BLaER1 treated with 17β-estradiol and CSF1 and Interleukin-3, amounts not matched to agents 10 nM and 100 nM (cell line): ENCODE results near the gene STOX2.

Experiments used
- H3K27ac ChIP-seq, 11 experiments: shearing (Covaris generic); formaldehyde crosslinking; 2 replicates each; pipeline ENCODE4 v1.8.1; 2022
- H3K27me3 ChIP-seq, 11 experiments: shearing (Covaris generic); formaldehyde crosslinking; 2 replicates each; pipeline ENCODE4 v1.8.1; 2022
- H3K36me3 ChIP-seq, 11 experiments: shearing (Covaris generic); formaldehyde crosslinking; 2 replicates each; pipeline ENCODE4 v1.8.1; 2022
- H3K4me1 ChIP-seq, 10 experiments: shearing (Covaris generic); formaldehyde crosslinking; 2 replicates each; pipeline ENCODE4 v1.8.1; 2022
- H3K4me2 ChIP-seq, 11 experiments: shearing (Covaris generic); formaldehyde crosslinking; 2 replicates each; pipeline ENCODE4 v1.8.1; 2022
- H3K4me3 ChIP-seq, 10 experiments: shearing (Covaris generic); formaldehyde crosslinking; 2 replicates each; pipeline ENCODE4 v1.8.1; 2022
- H3K9ac ChIP-seq, 11 experiments: shearing (Covaris generic); formaldehyde crosslinking; 2 replicates each; pipeline ENCODE4 v1.8.1; 2022
- H3K9me3 ChIP-seq, 11 experiments: shearing (Covaris generic); formaldehyde crosslinking; replicated peaks in 1 of 11; 2 replicates each; pipeline ENCODE4 v1.8.1; 2022
- H4K20me1 ChIP-seq, 11 experiments: shearing (Covaris generic); formaldehyde crosslinking; 2 replicates each; pipeline ENCODE4 v1.8.1; 2022
- Cebpa-rat ChIP-seq, 11 experiments: shearing (Covaris generic); IDR thresholded peaks; 2 replicates each; pipeline ENCODE4 v1.8.1; 2022

STOX2 gene

DNA sequence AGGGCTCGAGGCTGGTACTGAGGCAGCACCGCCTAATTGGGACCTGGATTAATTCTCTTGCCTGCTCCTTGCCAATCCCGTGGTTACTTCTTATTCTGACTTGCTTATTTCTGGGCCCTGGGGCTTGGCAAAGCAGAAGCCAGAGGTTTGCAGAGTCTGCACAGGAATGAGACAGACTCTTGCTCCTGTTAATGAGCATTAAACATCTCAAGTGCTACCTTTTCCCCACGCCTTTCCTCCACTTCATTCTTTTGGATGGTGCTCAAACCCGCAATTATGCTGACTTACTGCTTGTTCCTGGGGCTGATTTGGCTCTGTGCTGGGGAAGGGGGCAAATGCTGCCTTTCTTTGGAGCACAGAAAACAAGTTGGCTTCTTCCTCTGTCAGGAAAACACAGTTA, 16.5 kb upstream of the STOX2 start:
- H3K36me3 ChIP-seq = no peaks in the 10 kb centered on the region

DNA sequence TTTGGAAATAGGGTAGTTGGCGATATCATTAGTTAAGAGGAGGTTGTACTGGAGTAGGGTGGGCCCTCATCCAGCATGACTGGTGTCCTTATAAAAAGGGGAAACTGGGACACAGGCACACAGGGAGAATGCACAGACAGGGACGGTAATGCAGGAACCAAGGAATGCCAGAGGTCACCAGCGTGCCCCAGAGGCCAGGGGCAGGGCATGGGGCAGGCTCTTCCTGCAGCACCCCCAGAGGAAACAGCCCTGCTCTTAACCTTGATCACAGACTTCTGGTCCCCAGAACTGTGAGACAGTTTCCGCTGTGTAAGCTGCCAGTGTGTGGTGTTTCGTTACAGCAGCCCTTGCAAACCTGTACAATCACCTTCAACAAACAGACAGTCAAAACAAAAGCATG, 15.9 kb upstream of the STOX2 start:
- Histone ChIP-seq H3K4me1 (no peaks in the 10 kb centered on the region), H3K4me2 (no peak overlapping the region), H3K9me3 (peaks cover 0 to 5% (median 0%) of the 10 kb centered on the region in 11 experiments; a peak in 2 of 22 replicates), H3K36me3 (no peaks in the 10 kb centered on the region), H3K4me3 (no peak overlapping the region), H3K27me3 (no peaks in the 10 kb centered on the region), H4K20me1 (no peaks in the 10 kb centered on the region), H3K27ac (no peak overlapping the region), H3K9ac (no peak overlapping the region)
- TF ChIP-seq Cebpa-rat (IDR thresholded peaks at IDR 0.05) = no peak

More for the DNA sequence above, 16.5 kb upstream of the STOX2 start:
- Histone ChIP-seq H3K4me2 (no peak overlapping the region), H3K9me3 (peaks cover 0 to 5% (median 0%) of the 10 kb centered on the region in 11 experiments; a peak in 2 of 22 replicates), H4K20me1 (no peaks in the 10 kb centered on the region), H3K9ac (no peak overlapping the region), H3K27ac (no peak overlapping the region), H3K4me3 (no peak overlapping the region), H3K27me3 (no peaks in the 10 kb centered on the region), H3K4me1 (0 out of 20 replicates have a peak, but pooled peaks cover 0 to 5% (median 0%) of the 10 kb centered on the region in 10 experiments)
- TF ChIP-seq Cebpa-rat (IDR thresholded peaks at IDR 0.05) = no peak

DNA sequence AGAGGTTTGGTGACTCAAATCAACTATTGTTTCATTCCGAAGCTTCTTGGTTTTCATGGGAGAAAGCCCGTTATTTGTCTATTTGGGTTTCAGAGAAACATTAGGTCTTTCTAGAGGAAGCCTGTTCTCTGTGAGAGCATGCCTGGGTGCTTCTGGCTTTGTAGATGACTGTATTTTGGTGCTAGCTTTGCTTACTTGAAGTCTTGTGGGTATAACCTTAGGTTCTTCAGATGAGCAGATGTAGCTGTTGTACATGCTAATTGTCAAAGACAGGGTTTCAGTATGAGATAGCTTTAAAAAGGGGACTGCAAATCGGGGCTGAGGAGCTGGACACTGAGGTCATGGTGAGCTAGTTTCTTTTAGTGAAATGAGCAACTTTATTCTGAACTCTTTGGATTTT, 7.9 kb upstream of the STOX2 start:
- H3K27me3 ChIP-seq = no peaks in the 10 kb centered on the region
- H4K20me1 ChIP-seq = no peaks in the 10 kb centered on the region
- H3K9ac ChIP-seq = no peak overlapping the region
- H3K4me3 ChIP-seq = no peak overlapping the region
- H3K9me3 ChIP-seq = peaks cover 16 to 29% (median 21%) of the 10 kb centered on the region in 11 experiments
- no peaks in the 10 kb centered on the region for H3K36me3 ChIP-seq
- no peaks in the 10 kb centered on the region for H3K4me1 ChIP-seq
- no peak for TF ChIP-seq Cebpa-rat (IDR thresholded peaks at IDR 0.05)
- no peak overlapping the region for H3K27ac ChIP-seq
- H3K4me2 ChIP-seq = no peak overlapping the region

DNA sequence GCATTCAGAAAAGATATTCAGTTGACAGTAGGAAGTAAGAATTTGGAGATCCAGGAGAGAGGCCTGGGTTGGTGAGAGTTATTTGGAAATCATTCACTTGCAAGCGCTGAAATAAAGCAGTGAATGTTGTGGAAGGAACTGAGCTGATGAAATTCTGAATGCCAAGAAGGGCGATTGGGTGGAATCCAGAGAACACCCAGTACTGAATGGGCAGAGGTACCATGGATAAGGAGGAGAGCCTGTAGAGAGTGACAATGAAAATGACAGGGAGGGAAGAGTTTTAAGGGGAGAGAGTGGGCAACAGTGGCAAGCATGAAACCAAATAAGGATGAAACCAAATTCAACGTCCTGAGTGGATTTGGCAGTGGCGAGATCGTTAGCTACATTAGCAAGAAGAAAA, 6.7 kb upstream of the STOX2 start:
- Histone ChIP-seq H3K36me3 (no peaks in the 10 kb centered on the region), H3K27me3 (no peaks in the 10 kb centered on the region), H3K4me3 (no peak overlapping the region), H3K27ac (no peak overlapping the region), H3K9ac (no peak overlapping the region), H3K9me3 (peaks cover 16 to 36% (median 25%) of the 10 kb centered on the region in 11 experiments), H4K20me1 (no peaks in the 10 kb centered on the region), H3K4me2 (no peak overlapping the region), H3K4me1 (no peaks in the 10 kb centered on the region)
- no peak for TF ChIP-seq Cebpa-rat (IDR thresholded peaks at IDR 0.05)

DNA sequence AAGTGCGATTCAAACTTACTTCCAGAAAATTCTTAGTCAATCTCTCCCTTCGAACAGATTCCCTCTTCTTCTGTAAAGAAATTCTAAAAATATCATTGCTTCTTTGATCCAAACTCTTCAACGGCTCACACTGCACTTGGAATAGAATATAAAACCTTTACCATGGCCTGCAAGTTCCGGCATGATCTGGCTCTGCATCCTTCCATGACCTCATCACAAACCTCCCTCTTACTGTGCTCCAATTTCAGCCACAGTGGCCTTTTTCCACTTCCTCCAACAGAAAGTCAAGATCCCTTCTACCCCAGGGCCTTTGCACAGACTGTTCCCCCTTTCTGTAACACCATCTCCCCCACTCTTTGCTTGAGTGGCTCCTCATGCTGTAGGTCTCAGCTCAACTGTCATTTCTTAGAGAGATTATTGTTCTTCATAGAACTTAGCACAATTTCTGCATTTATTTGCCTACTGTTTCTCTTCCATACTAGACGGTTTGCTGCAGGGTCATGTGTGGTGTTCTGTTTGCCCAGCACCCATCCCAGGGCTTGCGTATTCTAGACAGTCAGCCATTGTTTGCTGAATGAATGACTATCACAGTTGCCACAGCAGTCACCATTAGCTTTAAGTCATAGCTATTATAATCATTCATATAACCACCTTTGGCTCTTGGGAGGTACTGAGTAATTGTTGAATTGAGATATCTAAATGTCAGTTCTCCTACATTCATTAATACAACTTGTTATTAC, 1.9 kb upstream of the STOX2 start:
- H3K9me3 ChIP-seq = peaks cover 40 to 62% (median 53%) of the 10 kb centered on the region in 11 experiments

DNA sequence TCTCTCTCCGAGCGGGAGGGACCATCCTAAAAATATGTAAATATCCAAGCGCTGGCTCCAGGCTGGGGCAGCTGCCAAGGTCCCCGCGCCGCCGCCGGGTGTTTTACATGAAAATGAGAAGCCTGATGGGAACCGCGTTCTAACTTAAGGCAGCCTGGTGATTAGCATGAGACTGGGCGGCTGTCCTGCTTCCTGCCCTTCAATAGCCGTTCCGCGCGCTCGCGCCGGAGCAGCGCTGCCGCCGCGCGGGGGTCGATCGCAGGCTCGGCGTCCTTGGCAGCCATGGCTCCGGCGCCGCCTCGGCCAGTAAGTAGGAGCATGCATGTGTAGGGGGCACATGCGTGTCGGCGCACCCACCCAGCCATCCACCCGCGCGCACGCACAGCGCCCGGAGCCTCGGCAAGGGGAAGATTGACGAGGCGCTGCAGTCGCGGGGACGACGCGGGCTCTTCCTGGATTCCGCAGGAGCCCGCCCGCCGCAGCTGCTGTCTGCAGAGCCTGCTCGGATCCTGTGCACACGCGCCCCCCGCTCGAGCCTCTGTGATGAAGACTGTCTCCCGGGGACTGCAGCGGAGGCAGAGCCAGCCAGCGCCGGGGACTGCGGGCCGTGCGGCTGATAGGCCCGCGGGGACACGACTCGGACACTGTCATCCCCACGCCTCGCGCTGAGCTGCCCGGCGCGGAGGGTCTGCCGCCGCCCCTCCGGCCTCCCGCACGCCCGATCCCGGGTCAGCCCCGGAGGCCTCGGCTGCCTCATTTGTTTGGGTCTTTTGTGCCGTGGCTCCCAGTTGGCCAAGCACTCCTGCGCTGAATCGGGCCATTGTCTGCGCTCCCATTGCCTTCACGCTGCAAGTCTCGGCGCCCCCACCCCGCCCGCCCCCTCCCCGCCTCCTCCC, 734 bp downstream of the STOX2 start:
- H3K4me1 ChIP-seq = no peaks in the 10 kb centered on the region
- H3K9me3 ChIP-seq = peaks cover 23 to 39% (median 32%) of the 10 kb centered on the region in 11 experiments
- H3K36me3 ChIP-seq = no peaks in the 10 kb centered on the region
- no peak overlapping the region for H3K4me2 ChIP-seq
- H3K27ac ChIP-seq = no peak overlapping the region
- H3K9ac ChIP-seq = no peak overlapping the region
- H4K20me1 ChIP-seq = no peaks in the 10 kb centered on the region
- no peaks in the 10 kb centered on the region for H3K27me3 ChIP-seq
- TF ChIP-seq Cebpa-rat (IDR thresholded peaks at IDR 0.05) = no peak
- H3K4me3 ChIP-seq = no peak overlapping the region

More for the DNA sequence above, 1.9 kb upstream of the STOX2 start:
- H3K4me2 ChIP-seq = no peak overlapping the region
- H3K27me3 ChIP-seq = no peaks in the 10 kb centered on the region
- H3K36me3 ChIP-seq = no peaks in the 10 kb centered on the region
- no peak overlapping the region for H3K27ac ChIP-seq
- no peak overlapping the region for H3K9ac ChIP-seq
- no peaks in the 10 kb centered on the region for H3K4me1 ChIP-seq
- no peaks in the 10 kb centered on the region for H4K20me1 ChIP-seq
- no peak overlapping the region for H3K4me3 ChIP-seq
- no peak for TF ChIP-seq Cebpa-rat (IDR thresholded peaks at IDR 0.05)

DNA sequence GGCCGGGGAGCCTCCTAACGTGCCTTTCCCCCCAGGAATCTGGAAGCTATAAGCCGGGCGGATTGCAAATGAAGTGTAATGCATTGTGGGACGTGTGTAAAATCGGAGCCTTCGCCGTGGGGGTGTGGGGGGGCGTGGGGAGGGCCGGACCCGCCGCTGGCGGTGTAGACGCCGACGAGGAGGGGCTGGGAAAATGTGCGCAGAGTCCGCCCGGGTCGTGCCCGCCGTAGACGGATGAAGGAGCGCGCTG, 1.3 kb downstream of the STOX2 start:
- Histone ChIP-seq H3K9ac (no peak overlapping the region), H3K9me3 (peaks cover 23 to 39% (median 31%) of the 10 kb centered on the region in 11 experiments), H3K4me1 (no peaks in the 10 kb centered on the region), H3K4me3 (no peak overlapping the region), H3K27ac (no peak overlapping the region), H3K36me3 (no peaks in the 10 kb centered on the region), H3K27me3 (no peaks in the 10 kb centered on the region), H4K20me1 (no peaks in the 10 kb centered on the region), H3K4me2 (no peak overlapping the region)
- TF ChIP-seq Cebpa-rat (IDR thresholded peaks at IDR 0.05) = no peak

DNA sequence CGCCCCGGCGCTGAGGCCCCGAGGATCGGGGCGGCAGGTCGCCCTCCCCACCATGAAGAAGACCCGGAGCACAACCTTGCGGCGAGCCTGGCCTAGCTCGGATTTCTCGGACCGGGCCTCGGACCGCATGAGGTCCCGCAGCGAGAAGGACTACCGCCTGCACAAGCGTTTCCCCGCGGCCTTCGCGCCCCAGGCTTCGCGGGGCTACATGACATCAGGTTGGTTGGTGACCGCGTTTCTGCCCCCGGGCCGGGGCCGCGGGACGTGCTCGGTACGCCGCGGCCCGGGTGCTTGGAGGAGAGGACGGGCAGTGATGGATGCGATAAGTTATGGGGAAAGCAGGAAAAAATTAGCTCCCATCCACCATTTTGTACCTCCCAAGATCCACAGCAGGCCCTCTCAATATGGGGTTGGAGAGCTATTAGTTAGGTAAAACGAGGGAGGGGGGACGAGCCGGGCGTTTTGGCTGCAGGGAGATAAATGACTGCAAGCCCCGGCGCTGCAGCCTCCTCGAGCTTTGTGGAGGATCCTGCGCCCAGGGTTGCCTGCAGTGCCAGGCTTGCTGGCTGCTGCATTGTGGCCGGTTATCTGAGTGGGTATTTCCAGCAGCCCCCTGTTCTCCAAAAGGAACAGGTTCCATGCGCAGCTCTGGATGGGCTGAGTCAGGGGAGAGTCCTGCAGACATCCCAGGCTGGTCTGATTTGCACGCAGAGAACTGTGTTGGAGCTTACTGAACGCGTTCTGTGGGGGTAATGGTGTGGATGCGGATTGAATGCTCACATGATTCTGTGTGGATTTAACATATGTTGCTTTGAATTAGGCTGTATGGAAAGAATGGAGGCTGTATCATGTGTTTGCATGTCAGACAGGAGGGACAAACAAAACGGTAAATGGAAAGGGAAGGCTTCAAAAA, 1.9 kb downstream of the STOX2 start:
- Histone ChIP-seq H3K36me3 (no peaks in the 10 kb centered on the region), H3K9ac (no peak overlapping the region), H3K4me1 (no peaks in the 10 kb centered on the region), H3K27ac (no peak overlapping the region), H3K4me3 (no peak overlapping the region), H4K20me1 (no peaks in the 10 kb centered on the region), H3K4me2 (no peak overlapping the region), H3K27me3 (no peaks in the 10 kb centered on the region), H3K9me3 (peaks cover 23 to 39% (median 31%) of the 10 kb centered on the region in 11 experiments)
- TF ChIP-seq Cebpa-rat (IDR thresholded peaks at IDR 0.05) = no peak
